ENCODE results near the gene KRTAP20-3.

KRTAP20-3 gene

GRCh38 chr21:30642564-30642963, at the start of gene KRTAP20-3:
TSS of gene KRTAP20-3 (plus strand) at chr21:30642864.
- in situ Hi-C loops (cut with MboI; ENCODE audit: low sequenced_read_pairs): no loop called here

GRCh38 chr21:30598802-30599201, 43.9 kb upstream of the KRTAP20-3 start, which contains the start of gene KRTAP6-2:
TSS of gene KRTAP6-2 (minus strand) at chr21:30598902. CDS start at chr21:30598874, 28 bp downstream.
- in situ Hi-C loops (cut with MboI; ENCODE audit: low sequenced_read_pairs): no loop called here

GRCh38 chr21:30600787-30601186, 41.9 kb upstream of the KRTAP20-3 start, which contains the start of gene KRTAP22-1:
TSS of gene KRTAP22-1 (plus strand) at chr21:30601087.
- in situ Hi-C loops (cut with MboI; ENCODE audit: low sequenced_read_pairs): no loop called here

DNA sequence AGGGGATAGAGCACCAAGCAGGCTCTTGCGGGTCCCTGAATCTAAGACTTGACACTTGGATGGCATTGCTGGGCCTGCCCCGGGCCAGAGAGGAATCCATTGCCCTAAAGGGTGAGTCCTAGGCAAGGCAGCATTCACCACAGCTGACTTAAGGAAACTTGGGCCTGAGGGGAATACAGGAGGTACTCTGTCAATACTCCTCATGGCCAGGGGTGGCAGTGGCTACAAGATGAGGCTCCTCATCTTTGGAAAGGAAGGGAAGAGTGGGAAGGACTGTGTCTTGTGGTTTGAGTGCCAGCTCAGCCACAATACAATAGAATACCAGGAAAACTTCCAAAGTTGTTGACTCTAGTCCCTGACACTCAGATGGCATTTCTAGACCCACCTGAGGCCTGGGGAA, 36.7 kb upstream of the KRTAP20-3 start:
- in situ Hi-C loops (cut with MboI; ENCODE audit: low sequenced_read_pairs): no loop called here

- in situ Hi-C loops (cut with MboI; ENCODE audit: low sequenced_read_pairs): no loop called here
Measured at GRCh38 chr21:30612132-30612531, 30.5 kb upstream of the KRTAP20-3 start.

- in situ Hi-C loops (cut with MboI; ENCODE audit: low sequenced_read_pairs): no loop called here
Measured at GRCh38 chr21:30613836-30614235, 28.8 kb upstream of the KRTAP20-3 start, which contains the start of gene KRTAP6-1. TSS of gene KRTAP6-1 (minus strand) at chr21:30613930. CDS start at chr21:30613904, 26 bp downstream.

GRCh38 chr21:30615199-30615598, 27.5 kb upstream of the KRTAP20-3 start:
- in situ Hi-C loops (cut with MboI; ENCODE audit: low sequenced_read_pairs): no loop called here

DNA sequence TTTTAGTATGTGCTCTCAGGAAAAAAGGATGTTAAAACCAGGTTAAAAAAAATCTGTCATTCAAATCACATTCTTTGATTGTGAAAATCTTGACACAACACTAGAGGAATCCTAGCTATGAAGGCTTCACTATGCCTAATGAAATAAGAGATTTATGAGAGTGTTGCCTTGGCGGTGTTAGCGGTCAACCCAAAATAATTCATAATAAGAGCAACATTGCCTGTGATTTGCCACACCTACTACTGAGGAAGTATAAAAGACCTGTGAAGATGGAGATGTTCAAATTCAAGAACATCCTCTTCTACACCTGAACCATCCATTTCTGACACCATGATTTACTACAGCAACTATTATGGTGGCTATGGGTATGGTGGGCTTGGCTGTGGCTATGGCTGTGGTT, 26.5 kb upstream of the KRTAP20-3 start, which contains the start of gene KRTAP20-1:
KRTAP20-1 (plus strand) TSS at position 301 of the 400 bp plus-strand sequence; CDS start at position 331, 30 bp downstream.
- in situ Hi-C loops (cut with MboI; ENCODE audit: low sequenced_read_pairs): no loop called here

GRCh38 chr21:30620080-30620479, 22.6 kb upstream of the KRTAP20-3 start:
- in situ Hi-C loops (cut with MboI; ENCODE audit: low sequenced_read_pairs): no loop called here

DNA sequence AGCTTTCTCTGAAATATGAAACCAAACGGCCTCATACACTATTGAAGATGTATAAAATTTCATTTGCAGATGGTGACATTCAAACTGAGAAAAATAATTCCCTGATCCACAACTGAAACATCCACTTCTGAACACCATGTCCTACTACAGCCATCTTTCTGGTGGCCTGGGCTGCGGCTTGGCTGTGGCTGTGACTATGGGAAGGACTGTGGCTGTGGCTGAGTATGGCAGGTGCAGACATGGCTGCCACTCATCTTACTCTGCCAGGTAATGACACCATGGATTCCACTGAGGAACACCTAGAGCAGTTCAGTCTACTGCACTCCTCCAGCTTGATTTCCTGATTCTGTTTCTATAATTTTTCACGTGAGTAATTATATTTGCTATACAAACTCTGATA, 22.1 kb upstream of the KRTAP20-3 start, which contains the start of gene KRTAP20-4:
KRTAP20-4 (plus strand) TSS at position 106 of the 400 bp plus-strand sequence.
- in situ Hi-C loops (cut with MboI; ENCODE audit: low sequenced_read_pairs): no loop called here

GRCh38 chr21:30623362-30623761, 19.3 kb upstream of the KRTAP20-3 start:
- in situ Hi-C loops (cut with MboI; ENCODE audit: low sequenced_read_pairs): no loop called here

DNA sequence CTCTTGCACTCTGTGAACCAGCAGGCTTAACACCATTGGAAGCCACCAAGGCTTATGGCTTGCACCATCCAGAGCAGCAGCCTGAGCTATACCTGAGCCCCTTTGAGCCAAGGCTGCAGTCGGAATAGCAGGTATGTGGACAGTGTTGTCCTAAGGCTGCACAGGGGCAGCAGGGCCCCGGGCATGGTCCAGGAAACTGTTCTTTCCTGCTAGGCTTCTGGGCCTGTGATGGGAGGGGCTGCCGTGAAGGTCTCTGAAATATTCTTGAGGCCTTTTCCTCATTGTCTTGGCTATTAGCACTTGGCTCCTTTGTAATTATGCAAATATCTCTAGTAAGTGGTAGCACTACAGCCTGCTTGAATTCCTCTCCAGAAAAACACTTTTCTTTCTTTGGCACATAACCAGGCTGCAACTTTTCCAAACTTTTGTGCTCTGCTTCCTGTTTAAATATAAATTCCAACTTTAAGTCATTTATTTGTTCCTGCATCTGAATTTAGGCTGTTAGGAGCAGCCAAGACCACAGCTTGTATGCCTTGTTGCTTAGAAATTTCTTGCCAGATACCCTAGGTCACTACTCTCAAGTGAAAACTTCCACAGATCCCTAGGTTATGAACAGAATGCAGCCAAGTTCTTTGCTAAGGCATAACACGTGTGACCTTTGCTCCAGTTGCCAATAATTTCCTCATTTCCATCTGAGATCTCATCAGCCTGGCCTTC, 17.1 kb upstream of the KRTAP20-3 start:
- in situ Hi-C loops (cut with MboI; ENCODE audit: low sequenced_read_pairs): no loop called here

DNA sequence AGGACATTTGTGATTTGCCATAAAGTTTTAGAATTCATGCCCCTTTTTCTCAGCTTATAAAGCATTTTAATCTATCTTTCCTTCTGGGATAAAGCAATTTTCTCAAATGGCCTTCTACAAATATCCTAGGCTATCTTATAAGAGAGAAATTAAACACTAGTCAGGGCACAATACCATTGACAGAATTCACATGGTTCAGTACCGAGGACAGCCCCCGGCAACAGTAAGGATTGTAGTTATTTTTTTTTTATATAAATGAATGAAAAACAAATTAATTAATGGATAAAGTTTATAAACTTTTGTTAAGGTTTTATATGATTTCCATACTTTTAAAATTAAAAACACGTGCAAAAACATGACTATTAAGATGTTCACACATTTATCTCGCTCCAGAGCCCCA, 14.6 kb upstream of the KRTAP20-3 start:
- in situ Hi-C loops (cut with MboI; ENCODE audit: low sequenced_read_pairs): no loop called here

GRCh38 chr21:30629200-30629599, 13.5 kb upstream of the KRTAP20-3 start:
- in situ Hi-C loops (cut with MboI; ENCODE audit: low sequenced_read_pairs): no loop called here

DNA sequence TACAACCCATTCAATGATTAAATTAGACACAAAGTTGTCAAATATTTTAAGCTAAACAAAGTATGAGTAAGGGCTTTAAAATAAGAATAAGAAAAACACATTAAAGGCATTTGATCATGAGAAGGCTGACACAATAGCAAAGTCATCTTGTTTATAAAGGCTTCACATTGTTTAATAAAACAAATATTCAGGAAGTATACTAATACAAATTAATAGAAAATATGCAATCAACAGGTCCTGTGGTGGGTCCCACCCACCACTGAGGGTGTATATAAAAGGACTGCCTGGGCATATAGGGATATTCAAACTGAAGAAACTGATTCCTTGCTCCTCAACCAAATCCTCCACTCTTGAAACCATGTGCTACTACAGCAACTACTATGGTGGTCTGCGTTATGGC, 7.8 kb upstream of the KRTAP20-3 start, which contains the start of gene KRTAP20-2:
KRTAP20-2 (plus strand) TSS at position 301 of the 400 bp plus-strand sequence; CDS start at position 359, 58 bp downstream.
- in situ Hi-C loops (cut with MboI; ENCODE audit: low sequenced_read_pairs): no loop called here

DNA sequence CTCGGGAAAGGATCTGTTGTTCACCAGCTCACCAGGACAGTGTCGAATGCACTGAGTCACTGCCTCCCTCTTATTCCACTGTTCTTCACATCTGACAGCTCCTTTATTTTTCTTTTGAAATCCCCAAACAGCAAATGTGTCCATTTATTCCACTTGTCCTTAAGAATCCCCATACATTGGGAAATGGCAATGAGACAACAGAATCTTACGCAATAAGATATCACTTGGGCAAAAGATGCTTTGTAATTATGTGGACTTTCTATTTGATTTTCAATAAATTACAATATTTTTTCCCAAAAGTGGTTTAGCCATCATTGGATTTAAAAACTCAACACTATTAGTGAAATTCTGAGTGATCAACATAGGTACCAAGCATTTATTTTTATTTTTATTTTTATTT, 4.0 kb upstream of the KRTAP20-3 start:
- in situ Hi-C loops (cut with MboI; ENCODE audit: low sequenced_read_pairs): no loop called here

DNA sequence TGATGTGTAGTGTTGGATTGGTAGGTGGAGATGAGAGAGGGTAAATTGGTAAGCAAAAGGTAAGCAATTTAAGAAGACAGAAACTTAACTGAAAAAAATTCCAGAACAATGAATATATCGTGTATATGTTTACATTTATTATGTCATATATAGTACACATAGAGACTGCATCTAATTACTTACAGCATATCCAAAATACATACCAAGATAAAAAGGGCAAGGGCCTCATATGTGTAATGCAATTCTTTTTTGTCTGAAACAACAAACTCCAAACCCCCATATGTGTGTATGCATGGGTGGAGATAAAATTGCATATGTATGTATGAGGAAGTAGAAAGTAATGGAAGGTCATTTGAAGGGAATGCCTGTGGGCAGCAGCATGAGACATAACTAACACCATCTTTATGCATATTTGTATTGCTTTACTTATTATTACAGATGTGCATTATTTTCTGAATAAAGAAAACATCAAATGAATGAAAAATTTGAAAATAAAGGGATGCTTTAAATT, 4.3 kb downstream of the KRTAP20-3 start:
- in situ Hi-C loops (cut with MboI; ENCODE audit: low sequenced_read_pairs): no loop called here

DNA sequence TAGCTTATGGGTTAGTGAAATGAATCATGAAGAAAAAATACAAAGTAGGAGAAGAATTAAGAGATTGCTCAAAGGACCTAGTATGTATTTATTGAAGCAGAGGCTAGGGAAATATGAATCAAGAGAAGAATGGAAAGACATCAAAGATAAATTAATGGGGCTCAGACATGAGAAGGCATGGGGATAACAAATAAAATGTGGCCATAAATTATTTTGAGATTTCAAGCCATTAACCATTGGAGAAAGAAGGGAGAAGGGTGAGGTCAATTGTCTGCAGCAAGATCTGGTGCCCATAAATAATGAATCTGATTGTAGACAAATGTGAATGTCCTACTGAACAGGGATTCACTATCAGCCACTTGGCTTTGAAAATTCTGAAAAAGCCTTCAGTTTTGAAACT, 10.2 kb downstream of the KRTAP20-3 start:
- in situ Hi-C loops (cut with MboI; ENCODE audit: low sequenced_read_pairs): no loop called here

DNA sequence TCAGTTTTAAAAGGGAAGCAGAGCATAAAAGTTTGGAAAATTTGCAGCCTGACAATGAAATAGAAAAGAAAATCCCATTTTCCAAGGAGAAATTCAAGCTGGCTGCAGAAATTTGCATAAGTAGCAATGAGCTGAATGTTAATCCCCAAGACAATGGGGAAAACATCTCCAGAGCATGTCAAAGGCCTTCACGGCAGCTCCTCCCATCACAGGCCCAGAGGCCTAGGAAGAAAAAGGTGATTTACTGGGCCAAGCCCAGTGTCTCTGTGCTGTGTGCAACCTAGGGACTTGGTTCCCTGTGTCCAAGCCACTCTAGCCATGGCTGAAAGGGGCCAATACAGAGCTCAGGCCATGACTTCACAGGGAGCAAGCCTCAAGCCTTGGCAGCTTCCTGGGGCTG, 26.1 kb downstream of the KRTAP20-3 start:
- in situ Hi-C loops (cut with MboI; ENCODE audit: low sequenced_read_pairs): no loop called here

DNA sequence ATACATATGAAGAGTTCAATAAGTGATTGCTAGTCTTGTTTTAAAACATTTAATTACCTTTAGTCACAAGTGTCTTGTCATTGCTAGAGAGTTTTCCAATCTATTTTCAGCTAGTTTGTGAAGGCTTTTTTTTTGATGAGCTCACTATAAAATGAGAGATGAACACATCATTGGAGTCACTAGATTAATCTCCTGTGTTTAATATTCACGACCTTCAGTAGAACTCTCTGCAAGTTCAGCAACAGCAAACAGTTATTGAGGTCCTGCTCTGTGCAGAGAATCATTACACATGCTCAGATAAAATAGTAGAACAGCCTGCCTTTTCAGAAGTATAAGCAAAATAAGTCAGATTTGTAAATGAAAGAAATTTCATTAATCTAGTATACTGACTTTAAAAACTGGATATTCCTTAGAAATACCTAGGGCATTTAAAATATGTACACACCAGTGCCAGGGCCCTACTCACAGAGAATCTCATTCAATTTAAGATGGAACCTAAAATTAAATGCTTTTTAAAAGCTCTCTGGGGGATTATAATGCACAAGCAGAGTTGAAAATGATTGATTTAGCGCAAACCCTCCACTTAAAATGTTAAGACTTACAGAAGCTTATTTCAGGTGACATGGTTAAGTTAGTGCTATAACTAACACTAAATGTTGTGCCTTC, 30.5 kb downstream of the KRTAP20-3 start:
- in situ Hi-C loops (cut with MboI; ENCODE audit: low sequenced_read_pairs): no loop called here

- in situ Hi-C loops (cut with MboI; ENCODE audit: low sequenced_read_pairs): no loop called here
Measured at GRCh38 chr21:30674312-30674711, 31.6 kb downstream of the KRTAP20-3 start.

GRCh38 chr21:30676737-30677136, 34.1 kb downstream of the KRTAP20-3 start:
- in situ Hi-C loops (cut with MboI; ENCODE audit: low sequenced_read_pairs): no loop called here

Data from HL-60/S4 treated with phorbol 12-myristate 13-acetate at 8.2 ng/mL for 4 days and 3 days (cell line).